ENCODE data around the gene POU6F2. TPM values are rescaled to one million over a fixed set of nuclear protein-coding genes. Genes with fewer than 3 reads are reported as not detected.

The POU6F2 gene
- total RNA-seq, 1 experiment from 2014 or later = not detected

GRCh38 chr7:39341083-39341482, 363.4 kb downstream of the POU6F2 start:
- no TSS peak for BruUV-seq (replicated peaks)

GRCh38 chr7:39342763-39343162, 365.1 kb downstream of the POU6F2 start:
- Histone ChIP-seq H3K9me3 (ENCODE audit: control insufficient read depth, insufficient read depth, low read depth, low read length) (no peaks in the 10 kb centered on the region), H3K4me1 (ENCODE audit: control insufficient read depth, insufficient read depth, low read length) (no peaks in the 10 kb centered on the region), H3K27me3 (ENCODE audit: control insufficient read depth, insufficient read depth, low read length) (no peaks in the 10 kb centered on the region), H3K27ac (ENCODE audit: low read length) (no peak overlapping the region), H3K4me3 (ENCODE audit: low read depth in 2 of 2, low read length in 2 of 2) (no peak overlapping the region), H3K36me3 (ENCODE audit: control insufficient read depth, insufficient read depth, low read length) (no peaks in the 10 kb centered on the region)
- BruUV-seq (replicated peaks) = no TSS peak
- ATAC-seq = no peak
- ChIA-PET POLR2A (no interaction called here), CTCF (no interaction called here)
- TF ChIP-seq SIN3A (IDR thresholded peaks at IDR 0.05; ENCODE audit: borderline replicate concordance, insufficient read depth, low read depth, low read length) (no peak), TCF7L2 (IDR thresholded peaks at IDR 0.05; ENCODE audit: low read depth, low read length) (no peak), REST (IDR thresholded peaks at IDR 0.05; ENCODE audit: insufficient read depth in 1 of 2, low read depth in 2 of 2, low read length in 1 of 2) (no peak), CTCF (IDR thresholded peaks at IDR 0.05) (no peak), POLR2AphosphoS5 (IDR thresholded peaks at IDR 0.05; ENCODE audit: low read depth, low read length) (no peak)
- DNase-seq (ENCODE audit: low read depth, low spot score) = no peak
- in situ Hi-C loops (cut with HindIII; ENCODE audit: low pct_unique_long_range_greater_than_20kb, low sequenced_read_pairs) = no loop called here
- intact Hi-C loops (cut with micrococcal nuclease; ENCODE audit: unreplicated experiment) = no loop called here

More at GRCh38 chr7:39341083-39341482, 363.4 kb downstream of the POU6F2 start:
- no peak for ATAC-seq
- Histone ChIP-seq H3K4me3 (ENCODE audit: low read depth in 2 of 2, low read length in 2 of 2) (no peak overlapping the region), H3K4me1 (ENCODE audit: control insufficient read depth, insufficient read depth, low read length) (no peaks in the 10 kb centered on the region), H3K36me3 (ENCODE audit: control insufficient read depth, insufficient read depth, low read length) (no peaks in the 10 kb centered on the region), H3K9me3 (ENCODE audit: control insufficient read depth, insufficient read depth, low read depth, low read length) (no peaks in the 10 kb centered on the region), H3K27ac (ENCODE audit: low read length) (no peak overlapping the region), H3K27me3 (ENCODE audit: control insufficient read depth, insufficient read depth, low read length) (peaks cover 3% of the 10 kb centered on the region; the same call in 1 of the 2 replicates)
- TF ChIP-seq REST (IDR thresholded peaks at IDR 0.05; ENCODE audit: insufficient read depth in 1 of 2, low read depth in 2 of 2, low read length in 1 of 2) = no peak
- no peak for TF ChIP-seq POLR2AphosphoS5 (IDR thresholded peaks at IDR 0.05; ENCODE audit: low read depth, low read length)
- no peak for TF ChIP-seq TCF7L2 (IDR thresholded peaks at IDR 0.05; ENCODE audit: low read depth, low read length)
- no peak for TF ChIP-seq CTCF (IDR thresholded peaks at IDR 0.05)
- no peak for TF ChIP-seq SIN3A (IDR thresholded peaks at IDR 0.05; ENCODE audit: borderline replicate concordance, insufficient read depth, low read depth, low read length)
- intact Hi-C loops (cut with micrococcal nuclease; ENCODE audit: unreplicated experiment) = no loop called here
- DNase-seq (ENCODE audit: low read depth, low spot score) = no peak
- CTCF ChIA-PET = no interaction called here
- POLR2A ChIA-PET = no interaction called here
- in situ Hi-C loops (cut with HindIII; ENCODE audit: low pct_unique_long_range_greater_than_20kb, low sequenced_read_pairs) = no loop called here
